ENCODE results near the gene UBE2Q2.

DNA sequence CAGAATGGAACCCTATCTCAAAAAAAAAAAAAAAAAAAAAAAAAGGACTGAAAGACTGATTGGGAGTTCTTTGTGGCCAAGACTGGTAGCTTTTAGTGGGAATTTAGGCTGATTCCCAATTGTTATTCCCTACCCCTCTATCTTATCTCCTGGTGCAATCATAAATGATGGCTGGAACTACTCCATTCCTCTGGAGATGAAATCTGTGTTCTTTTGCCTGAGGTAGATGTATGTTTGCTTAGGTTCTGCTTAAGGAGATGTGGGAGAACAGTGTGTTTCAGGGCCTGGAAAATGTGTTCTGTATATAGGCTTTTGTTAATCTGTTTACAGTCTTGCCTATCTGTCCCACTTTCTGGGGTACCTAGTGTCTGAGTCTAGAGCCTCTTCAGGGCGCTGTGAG is 19.5 kb downstream of the UBE2Q2 start:
- no peak for TF ChIP-seq EZH2 (IDR thresholded peaks at IDR 0.05; ENCODE audit: insufficient read depth, poor library complexity, severe bottlenecking)
- no peak for TF ChIP-seq EZH2phosphoT487 (IDR thresholded peaks at IDR 0.05; ENCODE audit: insufficient read depth, low read depth)
